ENCODE data around the gene KDELR3. TPM values are rescaled to one million over a fixed set of nuclear protein-coding genes. Genes with fewer than 3 reads are reported as not detected.

KDELR3 gene
- total and polyA plus RNA-seq, 2 experiments from 2014 or later, result 5.6 to 5.7 TPM

GRCh38 chr22:38440747-38441350, 27.0 kb upstream of the KDELR3 start:
- no peaks in the 10 kb centered on the region for H3K36me3 Mint-ChIP-seq (ENCODE audit: low read depth)
- Histone ChIP-seq H3K36me3 (ENCODE audit: insufficient read depth) (no peaks in the 10 kb centered on the region), H3K27ac (ENCODE audit: low read depth) (no peak overlapping the region), H3K27me3 (ENCODE audit: insufficient read depth) (no peaks in the 10 kb centered on the region), H2AFZ (no peak overlapping the region), H3K79me2 (replicated peaks; ENCODE audit: insufficient read depth) (no peaks in the 10 kb centered on the region), H3K4me3 (no peak overlapping the region), H3K4me2 (no peak overlapping the region), H3K9me2 (ENCODE audit: insufficient read depth) (no peaks in the 10 kb centered on the region), H3K4me1 (ENCODE audit: insufficient read depth) (no peaks in the 10 kb centered on the region), H4K20me1 (replicated peaks; ENCODE audit: insufficient read depth) (no peaks in the 10 kb centered on the region), H3F3A (replicated peaks; ENCODE audit: low read depth) (no peaks in the 10 kb centered on the region)
- H3K9me3 Mint-ChIP-seq, result no peaks in the 10 kb centered on the region; the same call in 2 of the 3 replicates
- ATAC-seq, result peak; percentile 51
- no peak overlapping the region for H3K27ac Mint-ChIP-seq
- peaks cover 12% of the 10 kb centered on the region for H3K27me3 Mint-ChIP-seq (ENCODE audit: insufficient read depth, low read depth, poor library complexity)
- no peak for DNase-seq (ENCODE audit: low spot score)
- no peak for TF ChIP-seq ETS1 (IDR thresholded peaks at IDR 0.05)
- peak in 1 of 2 experiments; percentile 22; a peak in 2 of 4 replicates for TF ChIP-seq CTCF (conservative IDR thresholded peaks at IDR 0.05; ENCODE audit: low read depth in 2 of 2)
- no peak overlapping the region for H3K4me3 Mint-ChIP-seq
- peaks cover 5% of the 10 kb centered on the region; the same call in 2 of the 3 replicates for H3K4me1 Mint-ChIP-seq

- Histone ChIP-seq H3K27me3 (ENCODE audit: insufficient read depth) (no peaks in the 10 kb centered on the region), H3K4me3 (no peak overlapping the region)
- TF ChIP-seq ZNF462 (CRISPR knock-in tag; IDR thresholded peaks at IDR 0.05) (no peak), POLR2AphosphoS5 (IDR thresholded peaks at IDR 0.05; ENCODE audit: low read depth) (no peak), EZH2 (IDR thresholded peaks at IDR 0.05; ENCODE audit: low read depth, unreplicated experiment) (no peak), REST (IDR thresholded peaks at IDR 0.05; ENCODE audit: unreplicated experiment) (no peak), JUNB (IDR thresholded peaks at IDR 0.05; ENCODE audit: unreplicated experiment) (no peak)
These were observed 26.1 kb upstream of the KDELR3 start for GRCh38 chr22:38441620-38442287.

More at GRCh38 chr22:38441620-38442287, 26.1 kb upstream of the KDELR3 start:
- Mint-ChIP-seq H3K4me3 (no peak overlapping the region), H3K27me3 (ENCODE audit: insufficient read depth, low read depth, poor library complexity) (peaks cover 12% of the 10 kb centered on the region), H3K4me1 (peaks cover 5% of the 10 kb centered on the region; the same call in 1 of the 3 replicates), H3K27ac (no peak overlapping the region), H3K36me3 (ENCODE audit: low read depth) (no peaks in the 10 kb centered on the region), H3K9me3 (no peaks in the 10 kb centered on the region; the same call in 2 of the 3 replicates)
- Histone ChIP-seq H3F3A (replicated peaks; ENCODE audit: low read depth) (no peaks in the 10 kb centered on the region), H3K4me1 (ENCODE audit: insufficient read depth) (no peaks in the 10 kb centered on the region), H3K4me2 (no peak overlapping the region), H3K36me3 (ENCODE audit: insufficient read depth) (no peaks in the 10 kb centered on the region), H4K20me1 (replicated peaks; ENCODE audit: insufficient read depth) (no peaks in the 10 kb centered on the region), H3K79me2 (replicated peaks; ENCODE audit: insufficient read depth) (no peaks in the 10 kb centered on the region), H3K27ac (ENCODE audit: low read depth) (no peak overlapping the region), H2AFZ (no peak overlapping the region), H3K9me2 (ENCODE audit: insufficient read depth) (no peaks in the 10 kb centered on the region)
- no peak for DNase-seq (ENCODE audit: low spot score)
- no peak for ATAC-seq
